Spleen (tissue), 11 donors: ENCODE data around the gene LMAN2L. TPM values are rescaled to one million over a fixed set of nuclear protein-coding genes. Genes with fewer than 3 reads are reported as not detected.

Experiments used
- DNase-seq: peaks from one replicate; pipeline ENCODE4 v3.0.0-alpha.2; 2020
- H3K27ac ChIP-seq, 8 donors: fragments of 200-600 bp; sonication (generic) in 7 of 8; 1 replicate in 4 of 8; 2 replicates in 4 of 8; pipeline versions ENCODE4 v1.5.0 to v1.8.0; 2016 to 2021; ENCODE audit warnings: inconsistent platforms in 4 of 8, mild to moderate bottlenecking in 4 of 8, moderate library complexity in 1 of 8
- H3K27me3 ChIP-seq, 7 donors: fragments of 200-600 bp; sonication (generic) in 6 of 7; replicated peaks in 1 of 7; 1 replicate in 4 of 7; 2 replicates in 3 of 7; pipeline versions ENCODE4 v1.5.0 to v1.8.0; 2016 to 2021; ENCODE audit warnings: inconsistent platforms in 3 of 7, mild to moderate bottlenecking in 1 of 7
- H3K36me3 ChIP-seq, 6 donors: fragments of 200-600 bp; sonication (generic) in 5 of 6; 1 replicate in 4 of 6; 2 replicates in 2 of 6; pipeline versions ENCODE4 v1.5.0 to v1.8.0; 2016 to 2021; ENCODE audit warnings: inconsistent platforms in 2 of 6
- H3K4me1 ChIP-seq, 6 donors: fragments of 200-600 bp; sonication (generic) in 5 of 6; 1 replicate in 3 of 6; 2 replicates in 3 of 6; pipeline versions ENCODE4 v1.5.0 to v1.8.0; 2016 to 2021; ENCODE audit warnings: inconsistent platforms in 3 of 6
- H3K4me3 ChIP-seq, 8 donors: fragments of 200-600 bp; sonication (generic) in 7 of 8; 1 replicate in 4 of 8; 2 replicates in 4 of 8; pipeline versions ENCODE4 v1.5.0 to v1.8.0; 2016 to 2021; ENCODE audit warnings: inconsistent platforms in 4 of 8, mild to moderate bottlenecking in 4 of 8, moderate library complexity in 2 of 8
- H3K9me3 ChIP-seq, 8 donors: fragments of 200-600 bp; sonication (generic) in 7 of 8; 1 replicate in 4 of 8; 2 replicates in 4 of 8; pipeline versions ENCODE4 v1.5.0 to v1.8.0; 2016 to 2021; ENCODE audit warnings: inconsistent platforms in 4 of 8
- POLR2A ChIP-seq, 3 donors: fragments of 450-650 bp; IDR thresholded peaks; one replicate each; pipeline ENCODE4 v1.5.1; 2017; ENCODE audit warnings: antibody characterized with exemption in 3 of 3, mild to moderate bottlenecking in 1 of 3
- POLR2AphosphoS5 ChIP-seq, 3 donors: sonication (generic); formaldehyde crosslinking; IDR thresholded peaks; one replicate each; pipeline ENCODE4 v1.5.1; 2017; ENCODE audit warnings: antibody characterized with exemption in 3 of 3
- WGBS, 5 donors: extraction: QIAGEN DNeasy Blood & Tissue Kit in 3 of 5; methylation state at CpG; one replicate each; pipeline versions ENCODE4 v1.1.5 to v1.1.7; 2013 to 2018; 5-methylcytosine and 5-hydroxymethylcytosine counted together
- intact Hi-C: fragments of 100-400 bp; cut with DNase I; formaldehyde crosslinking; loops from one replicate; pipeline ENCODE4 v1.15.0; 2023; ENCODE audit warnings: low total_unique reads
- polyA plus RNA-seq, 3 donors: library from polyadenylated mRNA; stranded (reverse); fragments of 200-250 nt; gene quantifications; one replicate each; pipeline ENCODE4 v1.2.1, GENCODE V29; 2013
- total RNA-seq, 7 donors: library from RNA; depleted of rRNA in 3 of 7; stranded (reverse); fragments of >200 nt in 3 of 7; fragmentation: NEBNext Ultra II Directional in 4 of 7; extraction: Animal tissue kit (Norgen Biotek cat#: 25700) in 4 of 7; gene quantifications; one replicate each; pipeline versions ENCODE4 v1.1.0 to v1.2.1, GENCODE V29; 2016 to 2021
- TF ChIP-seq, protein P1 (sequence below), 11 experiments: fragments of 200-600 bp in 7 of 11; fragments of 450-650 bp in 4 of 11; sonication (generic) in 4 of 11; IDR thresholded peaks in 8 of 11; conservative IDR thresholded peaks in 3 of 11; 1 replicate in 7 of 11; 2 replicates in 4 of 11; pipeline versions ENCODE4 v1.4.0 to v1.8.0; 2016 to 2021; ENCODE audit warnings: antibody characterized with exemption in 11 of 11, inconsistent platforms in 4 of 11, mild to moderate bottlenecking in 1 of 11
- donor health status: healthy with polysubstance abuse.
- donor health status: DM: no; HTN: no; CAD: no; lungs with moderate emphysema.
- donor health status: DM: no; HTN: no; CAD: no.
- donor health status: Bipolar disorder and iron deficiency.
- donor health status: healthy.
- donor health status: DM: no; HTN: no; CAD: no.
- donor health status: DM: yes; HTN: yes; CAD: no.

Gene LMAN2L
- total and polyA plus RNA-seq, 10 donors: 5.8 to 15.4 (median 9.3) TPM

DNA sequence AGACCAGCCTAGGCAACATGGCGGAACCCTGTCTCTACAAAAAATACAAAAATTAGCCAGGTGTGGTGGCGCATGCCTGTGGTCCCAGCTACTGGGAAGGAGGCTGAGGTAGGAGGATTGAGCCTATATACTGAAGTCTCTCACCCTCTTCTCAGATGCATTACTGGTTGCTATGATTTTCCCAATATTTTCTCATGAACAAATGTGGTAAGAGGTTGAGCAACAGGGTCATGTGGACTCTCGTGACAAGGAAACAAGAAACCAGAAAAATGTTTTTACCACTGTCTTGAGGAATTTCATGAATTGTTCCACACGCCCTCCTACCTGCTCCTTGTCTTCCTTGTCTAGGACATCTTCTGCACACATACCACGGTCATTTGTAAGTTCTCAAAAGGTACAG, 12.4 kb downstream of the LMAN2L start:
- H3K27ac ChIP-seq: no peak overlapping the region
- H3K36me3 ChIP-seq: peaks cover 0 to 95% (median 65%) of the 10 kb centered on the region in 6 donors
- WGBS, 5 donors: 76 to 92% (median 86%) methylated on average over 5 of the region's 5 CpGs
- H3K4me1 ChIP-seq: no peaks in the 10 kb centered on the region
- H3K4me3 ChIP-seq: no peak overlapping the region
- no peak for DNase-seq
- TF ChIP-seq POLR2AphosphoS5 (IDR thresholded peaks at IDR 0.05) (no peak), POLR2A (IDR thresholded peaks at IDR 0.05) (no peak)
- TF ChIP-seq, protein P1, sequence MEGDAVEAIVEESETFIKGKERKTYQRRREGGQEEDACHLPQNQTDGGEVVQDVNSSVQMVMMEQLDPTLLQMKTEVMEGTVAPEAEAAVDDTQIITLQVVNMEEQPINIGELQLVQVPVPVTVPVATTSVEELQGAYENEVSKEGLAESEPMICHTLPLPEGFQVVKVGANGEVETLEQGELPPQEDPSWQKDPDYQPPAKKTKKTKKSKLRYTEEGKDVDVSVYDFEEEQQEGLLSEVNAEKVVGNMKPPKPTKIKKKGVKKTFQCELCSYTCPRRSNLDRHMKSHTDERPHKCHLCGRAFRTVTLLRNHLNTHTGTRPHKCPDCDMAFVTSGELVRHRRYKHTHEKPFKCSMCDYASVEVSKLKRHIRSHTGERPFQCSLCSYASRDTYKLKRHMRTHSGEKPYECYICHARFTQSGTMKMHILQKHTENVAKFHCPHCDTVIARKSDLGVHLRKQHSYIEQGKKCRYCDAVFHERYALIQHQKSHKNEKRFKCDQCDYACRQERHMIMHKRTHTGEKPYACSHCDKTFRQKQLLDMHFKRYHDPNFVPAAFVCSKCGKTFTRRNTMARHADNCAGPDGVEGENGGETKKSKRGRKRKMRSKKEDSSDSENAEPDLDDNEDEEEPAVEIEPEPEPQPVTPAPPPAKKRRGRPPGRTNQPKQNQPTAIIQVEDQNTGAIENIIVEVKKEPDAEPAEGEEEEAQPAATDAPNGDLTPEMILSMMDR (IDR thresholded peaks at IDR 0.05 in 8 of 11, conservative IDR thresholded peaks at IDR 0.05 in 3 of 11): no peak
- intact Hi-C loops: no loop called here
- no peaks in the 10 kb centered on the region for H3K27me3 ChIP-seq
- H3K9me3 ChIP-seq: no peaks in the 10 kb centered on the region

DNA sequence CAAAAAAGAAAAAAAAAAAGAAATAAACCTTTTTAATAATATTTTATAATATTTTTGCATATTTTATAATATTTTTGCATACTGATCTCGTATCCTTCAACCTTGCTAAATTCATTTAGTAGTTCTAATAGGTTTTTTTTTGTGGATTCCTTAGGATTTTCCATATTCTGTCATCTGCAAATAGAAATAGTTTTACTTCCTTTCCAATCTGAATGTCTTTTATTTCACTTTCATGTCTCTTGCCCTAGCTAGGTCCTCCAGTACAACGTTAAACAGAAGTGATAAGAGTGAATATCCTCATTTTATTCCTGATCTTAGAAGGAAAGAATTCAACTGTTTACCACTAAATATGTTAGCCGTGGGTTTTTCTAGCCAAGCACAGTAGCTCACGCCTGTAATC, 13.7 kb downstream of the LMAN2L start:
- 84 to 90% (median 87%) methylated on average over 4 of the region's 4 CpGs for WGBS, 5 donors

DNA sequence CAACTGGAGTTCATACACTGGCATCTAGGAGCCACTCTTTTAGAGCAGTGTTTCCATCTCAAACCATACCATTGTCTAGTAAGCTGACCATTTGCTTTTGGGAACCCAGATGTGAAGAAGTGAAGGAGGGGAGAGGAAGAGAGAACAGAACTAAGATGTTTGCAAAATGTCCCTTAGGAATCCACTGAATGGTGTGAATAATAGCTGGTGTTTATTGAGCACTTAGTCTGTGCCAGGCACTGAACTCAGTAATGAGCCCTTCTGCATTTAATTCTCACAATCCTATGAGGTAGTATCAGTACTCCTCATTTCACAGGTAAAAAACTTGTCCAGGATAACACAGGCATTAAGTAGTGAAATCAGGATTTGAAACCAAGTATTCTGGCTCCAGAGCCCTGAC, 23.5 kb downstream of the LMAN2L start:
- Histone ChIP-seq H3K4me1 (no peaks in the 10 kb centered on the region), H3K9me3 (no peaks in the 10 kb centered on the region), H3K27me3 (no peaks in the 10 kb centered on the region), H3K4me3 (no peak overlapping the region), H3K27ac (no peak overlapping the region), H3K36me3 (peaks cover 0 to 86% (median 17%) of the 10 kb centered on the region in 6 donors)
- DNase-seq: no peak
- intact Hi-C loops: no loop called here
- TF ChIP-seq, protein P1 (IDR thresholded peaks at IDR 0.05 in 8 of 11, conservative IDR thresholded peaks at IDR 0.05 in 3 of 11): no peak
- no peak for TF ChIP-seq POLR2AphosphoS5 (IDR thresholded peaks at IDR 0.05)
- TF ChIP-seq POLR2A (IDR thresholded peaks at IDR 0.05): no peak

More for the DNA sequence above, 13.7 kb downstream of the LMAN2L start:
- no peak for TF ChIP-seq POLR2A (IDR thresholded peaks at IDR 0.05)
- no peak for TF ChIP-seq POLR2AphosphoS5 (IDR thresholded peaks at IDR 0.05)
- TF ChIP-seq, protein P1 (IDR thresholded peaks at IDR 0.05 in 8 of 11, conservative IDR thresholded peaks at IDR 0.05 in 3 of 11): no peak
- H3K4me1 ChIP-seq: no peaks in the 10 kb centered on the region
- DNase-seq: no peak
- no peak overlapping the region for H3K4me3 ChIP-seq
- no peaks in the 10 kb centered on the region for H3K27me3 ChIP-seq
- H3K36me3 ChIP-seq: peaks cover 0 to 92% (median 52%) of the 10 kb centered on the region in 6 donors
- intact Hi-C loops: no loop called here
- no peak overlapping the region for H3K27ac ChIP-seq
- no peaks in the 10 kb centered on the region for H3K9me3 ChIP-seq

DNA sequence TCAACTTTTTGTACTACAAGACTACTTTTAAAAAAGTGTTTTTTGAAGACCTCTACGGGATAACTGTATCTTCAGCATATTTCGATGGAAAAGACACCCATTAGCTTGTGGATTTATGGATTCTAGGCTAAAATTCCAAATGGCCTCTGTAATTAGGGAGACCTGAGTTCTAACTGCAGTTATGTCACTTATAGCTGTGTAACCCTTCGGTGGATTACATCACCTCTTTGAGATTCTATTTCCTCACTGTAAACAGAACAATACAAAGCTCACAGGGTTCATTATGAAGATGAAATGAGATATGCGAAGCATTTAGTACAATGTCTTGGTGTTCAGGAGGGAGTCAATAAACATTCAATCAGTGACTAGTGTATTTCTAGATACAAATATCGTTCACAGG, 24.2 kb downstream of the LMAN2L start:
- Histone ChIP-seq H3K27ac (no peak overlapping the region), H3K9me3 (no peaks in the 10 kb centered on the region), H3K4me1 (no peaks in the 10 kb centered on the region), H3K36me3 (peaks cover 0 to 91% (median 24%) of the 10 kb centered on the region in 6 donors), H3K4me3 (no peak overlapping the region), H3K27me3 (no peaks in the 10 kb centered on the region)
- WGBS, 5 donors: 82 to 92% (median 91%) methylated on average over 5 of the region's 5 CpGs
- TF ChIP-seq POLR2AphosphoS5 (IDR thresholded peaks at IDR 0.05): no peak
- TF ChIP-seq, protein P1 (IDR thresholded peaks at IDR 0.05 in 8 of 11, conservative IDR thresholded peaks at IDR 0.05 in 3 of 11): no peak
- no peak for TF ChIP-seq POLR2A (IDR thresholded peaks at IDR 0.05)
- intact Hi-C loops: no loop called here
- DNase-seq: no peak
